Measurements from ENCODE around the gene HDGFL2. TPM values are rescaled to one million over a fixed set of nuclear protein-coding genes. Genes with fewer than 3 reads are reported as not detected.

HDGFL2 gene
- polyA plus RNA-seq, 1 experiment, result 23.5 TPM

GRCh38 chr19:4456843-4457653 lies 15.0 kb upstream of the HDGFL2 start:
- POLR2A ChIA-PET, result interaction anchor here (0.8 to 3.5 kb wide), 8 partner anchors 12 to 153 kb away, joined by 3 to 23 read pairs (median 3); partner anchors contain the start of genes CHAF1A, FSD1 and HDGFL2

DNA sequence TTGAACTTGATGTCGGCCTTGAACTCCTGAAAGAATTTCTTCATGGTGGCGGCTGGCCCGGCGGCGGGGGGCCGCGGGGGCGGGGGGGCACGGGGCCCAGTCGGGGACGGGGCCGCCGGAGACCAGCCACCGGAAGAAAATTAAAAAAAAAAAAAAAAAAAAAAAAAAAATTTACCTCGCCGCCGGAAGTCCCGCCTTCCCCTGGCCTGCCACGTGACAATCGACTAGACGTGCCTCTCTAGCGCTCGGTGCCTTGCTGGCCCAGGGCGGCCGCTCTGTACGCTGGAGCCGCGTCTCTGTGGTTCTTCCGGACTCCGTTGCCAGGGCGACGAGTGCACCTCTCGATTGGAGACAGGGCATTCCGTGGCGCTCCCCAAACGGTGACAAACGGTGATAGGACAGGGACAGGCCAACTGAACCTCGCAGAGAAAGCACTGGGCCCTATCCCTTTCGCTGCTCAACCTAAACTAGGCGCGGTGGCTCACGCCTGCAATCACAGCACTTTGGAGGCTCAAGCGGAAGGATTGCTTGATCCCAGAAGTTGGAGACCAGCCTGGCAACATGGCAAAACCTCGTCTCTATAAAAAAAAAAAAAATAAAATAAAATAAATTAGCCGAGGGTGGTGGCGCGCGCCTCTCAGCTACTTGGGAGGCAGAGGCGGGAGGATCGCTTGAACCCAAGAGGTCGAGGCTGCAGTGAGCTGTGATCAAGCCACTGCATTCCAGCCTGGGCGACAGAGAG lies 14.3 kb upstream of the HDGFL2 start, which contains the start of gene UBXN6:
UBXN6 (minus strand) TSS at position 141 of the 742 bp plus-strand sequence; CDS start at position 44, 97 bp downstream.
- peak; percentile 97 for DNase-seq (ENCODE audit: low read depth, low spot score)
- H3K27me3 ChIP-seq (ENCODE audit: control insufficient read depth, insufficient read depth, low read length), result no peaks in the 10 kb centered on the region
- peak within 1 kb of the TSS; percentile 94 for H3K27ac ChIP-seq (ENCODE audit: low read depth, low read length)
- H3K9me3 ChIP-seq (ENCODE audit: control insufficient read depth, insufficient read depth, low read length), result no peaks in the 10 kb centered on the region; the same call in 1 of the 2 replicates
- H3K4me3 ChIP-seq (ENCODE audit: low read depth, low read length), result peak within 1 kb of the TSS; percentile 84
- ChIA-PET CTCF (interaction anchor here (1.1 kb wide), 1 partner anchor 17 kb away, joined by 6 read pairs; no protein-coding TSS in a partner anchor), POLR2A (interaction anchor here (0.7 kb wide), 1 partner anchor 29 kb away, joined by 10 read pairs; no protein-coding TSS in a partner anchor)
- TF ChIP-seq, protein P1, sequence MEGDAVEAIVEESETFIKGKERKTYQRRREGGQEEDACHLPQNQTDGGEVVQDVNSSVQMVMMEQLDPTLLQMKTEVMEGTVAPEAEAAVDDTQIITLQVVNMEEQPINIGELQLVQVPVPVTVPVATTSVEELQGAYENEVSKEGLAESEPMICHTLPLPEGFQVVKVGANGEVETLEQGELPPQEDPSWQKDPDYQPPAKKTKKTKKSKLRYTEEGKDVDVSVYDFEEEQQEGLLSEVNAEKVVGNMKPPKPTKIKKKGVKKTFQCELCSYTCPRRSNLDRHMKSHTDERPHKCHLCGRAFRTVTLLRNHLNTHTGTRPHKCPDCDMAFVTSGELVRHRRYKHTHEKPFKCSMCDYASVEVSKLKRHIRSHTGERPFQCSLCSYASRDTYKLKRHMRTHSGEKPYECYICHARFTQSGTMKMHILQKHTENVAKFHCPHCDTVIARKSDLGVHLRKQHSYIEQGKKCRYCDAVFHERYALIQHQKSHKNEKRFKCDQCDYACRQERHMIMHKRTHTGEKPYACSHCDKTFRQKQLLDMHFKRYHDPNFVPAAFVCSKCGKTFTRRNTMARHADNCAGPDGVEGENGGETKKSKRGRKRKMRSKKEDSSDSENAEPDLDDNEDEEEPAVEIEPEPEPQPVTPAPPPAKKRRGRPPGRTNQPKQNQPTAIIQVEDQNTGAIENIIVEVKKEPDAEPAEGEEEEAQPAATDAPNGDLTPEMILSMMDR (IDR thresholded peaks at IDR 0.05; ENCODE audit: low read depth, low read length), result no peak

More at GRCh38 chr19:4456843-4457653, 15.0 kb upstream of the HDGFL2 start:
- no peak for DNase-seq (ENCODE audit: low read depth, low spot score)
- Histone ChIP-seq H3K27ac (ENCODE audit: low read depth, low read length) (peak overlapping the region; percentile 94), H3K27me3 (ENCODE audit: control insufficient read depth, insufficient read depth, low read length) (no peaks in the 10 kb centered on the region), H3K4me3 (ENCODE audit: low read depth, low read length) (peak overlapping the region; percentile 84), H3K9me3 (ENCODE audit: control insufficient read depth, insufficient read depth, low read length) (no peaks in the 10 kb centered on the region; the same call in 1 of the 2 replicates)
- CTCF ChIA-PET, result interaction anchor here (0.5 to 1.5 kb wide), 4 partner anchors 18 to 179 kb away, joined by 3 to 6 read pairs (median 4); partner anchors contain the start of gene CHAF1A
- TF ChIP-seq, protein P1 (IDR thresholded peaks at IDR 0.05; ENCODE audit: low read depth, low read length), result no peak

DNA sequence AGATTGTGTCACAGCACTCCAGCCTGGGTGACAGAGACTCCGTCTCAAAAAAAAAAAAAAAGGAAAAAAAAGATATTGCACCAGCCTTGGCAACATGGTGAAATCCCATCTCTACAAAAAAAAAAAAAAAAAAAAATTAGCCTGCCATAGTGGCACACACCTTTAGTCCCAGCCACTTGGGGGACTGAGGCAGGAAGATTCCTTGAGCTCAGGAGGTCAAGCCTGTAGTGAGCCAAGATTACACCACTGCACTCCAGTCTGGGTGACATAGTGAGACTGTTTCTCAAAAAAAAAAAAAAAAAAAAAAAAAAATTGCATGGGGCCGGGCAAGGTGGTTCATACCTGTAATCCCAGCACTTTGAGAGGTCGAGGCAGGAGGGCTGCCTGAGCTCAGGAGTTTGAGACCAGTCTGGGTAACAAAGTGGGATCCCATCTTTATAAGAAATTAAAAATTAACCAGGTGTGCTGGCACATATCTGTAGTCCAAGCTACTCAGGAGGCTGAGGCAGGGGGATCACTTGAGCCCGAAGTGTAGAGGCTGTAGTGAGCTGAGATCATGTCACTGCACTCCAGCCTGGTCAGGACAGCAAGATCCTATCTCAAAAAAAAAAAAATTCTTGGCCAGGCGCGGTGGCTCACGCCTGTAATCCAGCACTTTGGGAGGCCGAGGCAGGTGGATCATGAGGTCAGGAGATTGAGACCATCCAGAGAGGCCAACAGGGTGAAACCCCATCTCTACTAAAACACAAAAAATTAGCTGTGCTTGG lies 7.1 kb upstream of the HDGFL2 start:
- POLR2A ChIA-PET, result no interaction called here
- Histone ChIP-seq H3K27me3 (ENCODE audit: control insufficient read depth, insufficient read depth, low read length) (no peaks in the 10 kb centered on the region), H3K4me3 (ENCODE audit: low read depth, low read length) (no peak overlapping the region), H3K9me3 (ENCODE audit: control insufficient read depth, insufficient read depth, low read length) (no peaks in the 10 kb centered on the region), H3K27ac (ENCODE audit: low read depth, low read length) (no peak overlapping the region)
- no peak for DNase-seq (ENCODE audit: low read depth, low spot score)
- TF ChIP-seq, protein P1 (IDR thresholded peaks at IDR 0.05; ENCODE audit: low read depth, low read length), result no peak
- CTCF ChIA-PET, result no interaction called here

GRCh38 chr19:4467835-4468234 lies 4.3 kb upstream of the HDGFL2 start:
- H3K4me3 ChIP-seq (ENCODE audit: low read depth, low read length), result no peak overlapping the region
- H3K27me3 ChIP-seq (ENCODE audit: control insufficient read depth, insufficient read depth, low read length), result no peaks in the 10 kb centered on the region
- H3K9me3 ChIP-seq (ENCODE audit: control insufficient read depth, insufficient read depth, low read length), result peaks cover 3% of the 10 kb centered on the region; the same call in 1 of the 2 replicates
- H3K27ac ChIP-seq (ENCODE audit: low read depth, low read length), result no peak overlapping the region
- TF ChIP-seq, protein P1 (IDR thresholded peaks at IDR 0.05; ENCODE audit: low read depth, low read length), result no peak
- DNase-seq (ENCODE audit: low read depth, low spot score), result no peak
- CTCF ChIA-PET, result interaction anchor here (1.3 kb wide), 1 partner anchor 55 kb away, joined by 3 read pairs; no protein-coding TSS in a partner anchor
- POLR2A ChIA-PET, result interaction anchor here (0.5 kb wide), 1 partner anchor 16 kb away, joined by 3 read pairs; no protein-coding TSS in a partner anchor

All from AG04450 (cell line).